NCI-H2227 (cell line): ENCODE results near the gene PI16.
"Not testable (repeated sequence)": the region's sequence is repeated elsewhere in the genome, so short reads cannot be mapped to it uniquely, and the experiment has no call there.

Source experiments
- DNase-seq: peaks from one replicate; lab custom pipeline; 2025; ENCODE audit not compliant: unreplicated experiment; lab: John Stamatoyannopoulos, UW

The PI16 gene

GRCh38 chr6:36973647-36974046 is 19.1 kb downstream of the PI16 start:
- no peak for DNase-seq

- no peak for DNase-seq
Measured at GRCh38 chr6:36975231-36976006, 20.9 kb downstream of the PI16 start.

DNA sequence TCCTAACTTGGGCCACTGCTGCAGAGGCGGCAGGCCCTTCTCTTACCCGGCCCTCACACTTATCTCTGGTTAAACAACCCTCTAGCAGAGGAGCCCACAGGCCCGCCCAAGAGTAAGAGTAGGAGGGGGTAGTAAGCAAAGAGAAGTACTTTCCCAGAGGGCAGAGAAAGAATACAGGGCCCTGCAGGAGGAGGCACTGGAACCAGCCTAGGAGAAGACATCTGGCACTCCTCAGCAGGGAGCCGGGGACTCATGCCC is 21.4 kb downstream of the PI16 start:
- DNase-seq: no peak

DNA sequence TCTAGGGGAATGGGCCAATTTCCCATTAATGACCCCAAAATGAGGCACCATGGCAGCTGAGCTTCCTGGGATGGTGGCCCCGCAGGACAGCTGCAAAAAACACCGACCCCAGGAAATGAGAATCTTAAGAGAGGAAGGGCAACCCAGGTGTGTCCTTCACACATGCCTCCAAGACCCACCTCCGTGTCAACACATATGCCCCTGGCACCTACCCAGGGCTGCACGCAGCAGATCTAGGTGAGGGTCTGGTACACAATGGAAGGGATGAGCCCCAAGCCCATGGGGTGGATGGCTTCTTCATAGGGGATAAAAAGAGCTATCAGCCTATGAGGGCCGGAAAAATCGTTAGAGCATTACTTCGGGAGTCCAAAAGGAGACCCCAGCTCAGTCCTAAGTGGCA is 22.0 kb downstream of the PI16 start:
- DNase-seq: no peak

- no peak for DNase-seq
Measured at GRCh38 chr6:36976931-36977330, 22.4 kb downstream of the PI16 start.

DNA sequence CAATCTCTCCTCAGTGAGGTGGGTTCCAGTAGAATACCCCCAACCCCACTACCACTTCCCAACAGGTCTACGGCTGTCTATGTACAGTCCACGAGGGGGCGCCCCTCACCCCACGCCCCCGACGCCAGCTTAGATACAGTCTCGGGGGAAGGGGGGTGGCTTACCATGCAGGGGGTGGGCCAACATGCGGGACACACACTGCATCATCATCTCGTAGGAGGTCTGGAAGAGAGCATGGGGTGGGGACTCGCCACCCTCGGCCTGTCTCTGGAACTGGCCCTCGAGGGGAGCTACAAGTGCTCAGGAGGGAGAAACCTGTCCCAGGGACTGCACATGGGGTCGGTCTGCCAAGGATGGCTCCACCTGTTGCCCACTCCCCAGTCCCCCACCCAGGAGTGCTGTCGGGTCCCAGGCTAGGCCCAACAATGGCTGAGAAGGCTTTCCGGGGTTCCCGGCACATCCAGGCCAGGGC is 23.0 kb downstream of the PI16 start:
- DNase-seq: peak; percentile 35

GRCh38 chr6:36978421-36979346 is 24.1 kb downstream of the PI16 start:
- DNase-seq: no peak

GRCh38 chr6:36979347-36979742 is 24.8 kb downstream of the PI16 start:
- peak; percentile 69 for DNase-seq

GRCh38 chr6:36980129-36980528 is 25.6 kb downstream of the PI16 start:
- no peak for DNase-seq

- no peak for DNase-seq
Measured at GRCh38 chr6:36980876-36981619, 26.5 kb downstream of the PI16 start.

- DNase-seq: no peak
Measured at GRCh38 chr6:36983538-36983937, 29.0 kb downstream of the PI16 start.

DNA sequence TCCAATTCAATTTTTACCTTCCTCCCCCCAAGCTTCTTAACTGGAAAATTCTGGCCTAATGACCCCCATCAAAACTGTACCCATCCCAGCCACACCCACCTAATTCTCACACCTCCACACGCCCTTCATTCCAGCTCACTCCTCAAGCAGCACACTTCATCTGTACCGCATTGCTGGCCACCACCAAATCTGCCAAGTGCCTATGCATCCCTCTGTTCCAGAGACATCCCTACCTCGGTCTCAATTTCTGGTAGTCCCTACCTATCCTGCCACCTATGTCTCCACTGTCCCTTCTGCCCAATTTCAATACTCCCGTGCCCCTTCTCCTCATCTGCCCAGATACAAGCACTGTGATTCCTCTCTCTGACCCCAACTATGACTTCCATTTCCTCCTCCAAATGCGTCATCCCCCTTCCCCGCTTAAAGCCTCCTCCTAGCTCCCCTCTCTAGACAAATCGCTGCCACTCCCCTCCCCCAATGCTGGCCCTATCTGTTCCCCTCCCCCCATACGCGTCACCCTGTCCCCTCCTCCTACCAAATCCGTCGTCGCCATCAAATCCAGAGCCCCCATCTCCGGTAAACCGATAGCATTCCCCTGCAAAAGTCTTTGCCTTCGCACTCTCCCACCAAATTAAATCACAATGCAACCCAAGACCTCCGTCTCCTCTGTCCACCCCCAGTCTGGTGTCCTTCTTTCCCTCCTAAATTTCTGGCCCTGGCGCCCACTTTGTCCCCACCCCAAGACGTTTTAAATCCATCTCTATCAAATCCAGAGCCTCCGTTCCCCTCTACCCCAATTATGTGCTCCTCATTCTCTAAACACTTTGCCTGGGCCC is 30.3 kb downstream of the PI16 start:
- DNase-seq: peak; percentile 73

- no peak for DNase-seq
Measured at GRCh38 chr6:36985417-36985807, 30.9 kb downstream of the PI16 start.

DNA sequence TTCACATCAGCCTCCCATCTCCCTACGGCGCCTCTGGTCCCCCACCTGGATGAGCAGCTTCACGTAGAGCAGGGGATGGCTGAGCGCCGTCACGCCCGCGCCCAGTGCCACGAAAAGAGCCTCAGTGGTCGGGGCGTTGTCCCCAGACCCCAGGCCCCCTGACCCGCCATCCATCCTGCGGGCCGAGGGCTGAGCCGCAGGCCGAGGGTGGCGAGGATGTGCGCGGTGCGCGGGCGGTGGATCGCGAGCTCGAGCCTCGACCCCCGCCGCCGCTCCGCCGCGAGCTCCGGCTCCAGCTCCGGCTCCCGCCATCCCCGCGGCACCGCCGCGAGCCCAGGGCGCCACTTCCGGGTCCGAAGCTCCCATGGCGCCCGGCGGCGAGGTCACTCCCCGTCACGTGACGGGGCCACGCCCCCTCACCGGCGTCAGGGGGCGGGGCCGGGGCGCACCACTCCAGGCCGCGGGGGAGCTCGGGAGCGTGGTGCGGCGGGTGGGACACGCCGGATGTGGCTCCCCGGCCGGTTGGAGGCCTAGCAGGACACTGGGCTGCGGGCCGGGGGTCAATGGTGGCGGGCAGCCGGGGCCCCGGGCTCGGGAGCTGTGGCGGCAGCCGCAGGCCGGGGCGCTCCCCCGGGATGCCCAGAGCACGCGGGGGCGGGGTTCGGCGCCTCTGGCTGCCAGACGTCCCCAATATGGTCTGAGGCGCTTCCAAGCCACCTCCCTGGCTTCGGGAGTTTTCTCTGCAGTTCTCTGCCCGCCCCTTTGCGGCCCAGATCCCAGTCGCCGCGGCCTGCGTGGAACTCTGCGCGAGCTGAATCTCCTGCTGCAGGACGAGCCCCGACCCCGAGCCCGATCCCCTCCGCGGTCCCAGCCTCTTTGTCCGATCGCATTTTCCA is 31.5 kb downstream of the PI16 start, which contains the start of gene MTCH1:
Gene MTCH1 (minus strand): TSS at position 389 of the 896 bp plus-strand sequence. CDS start 23 bp downstream, at position 366.
- peak; percentile 95 for DNase-seq

GRCh38 chr6:36986704-36987047 is 32.1 kb downstream of the PI16 start:
- DNase-seq: no peak

- no peak for DNase-seq
Measured at GRCh38 chr6:36989264-36989663, 34.7 kb downstream of the PI16 start.

DNA sequence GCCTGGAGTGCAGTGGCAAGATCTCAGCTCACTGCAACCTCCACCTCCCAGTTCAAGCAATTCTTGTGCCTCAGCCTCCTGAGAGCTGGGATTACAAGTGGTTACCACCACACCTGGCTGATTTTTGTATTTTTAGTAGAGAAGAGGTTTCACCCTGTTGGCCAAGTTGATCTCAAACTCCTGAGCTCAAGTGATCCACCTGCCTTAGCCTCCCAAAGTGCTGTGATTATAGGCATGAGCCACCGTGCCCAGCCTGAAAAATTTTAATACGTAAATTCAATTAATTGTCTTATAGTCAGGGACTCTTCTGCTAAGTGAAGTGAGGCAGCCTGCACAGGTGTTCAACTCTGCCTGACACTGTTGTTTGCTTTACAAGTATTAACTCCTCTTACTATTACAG is 35.9 kb downstream of the PI16 start:
- not testable (repeated sequence) for DNase-seq

DNA sequence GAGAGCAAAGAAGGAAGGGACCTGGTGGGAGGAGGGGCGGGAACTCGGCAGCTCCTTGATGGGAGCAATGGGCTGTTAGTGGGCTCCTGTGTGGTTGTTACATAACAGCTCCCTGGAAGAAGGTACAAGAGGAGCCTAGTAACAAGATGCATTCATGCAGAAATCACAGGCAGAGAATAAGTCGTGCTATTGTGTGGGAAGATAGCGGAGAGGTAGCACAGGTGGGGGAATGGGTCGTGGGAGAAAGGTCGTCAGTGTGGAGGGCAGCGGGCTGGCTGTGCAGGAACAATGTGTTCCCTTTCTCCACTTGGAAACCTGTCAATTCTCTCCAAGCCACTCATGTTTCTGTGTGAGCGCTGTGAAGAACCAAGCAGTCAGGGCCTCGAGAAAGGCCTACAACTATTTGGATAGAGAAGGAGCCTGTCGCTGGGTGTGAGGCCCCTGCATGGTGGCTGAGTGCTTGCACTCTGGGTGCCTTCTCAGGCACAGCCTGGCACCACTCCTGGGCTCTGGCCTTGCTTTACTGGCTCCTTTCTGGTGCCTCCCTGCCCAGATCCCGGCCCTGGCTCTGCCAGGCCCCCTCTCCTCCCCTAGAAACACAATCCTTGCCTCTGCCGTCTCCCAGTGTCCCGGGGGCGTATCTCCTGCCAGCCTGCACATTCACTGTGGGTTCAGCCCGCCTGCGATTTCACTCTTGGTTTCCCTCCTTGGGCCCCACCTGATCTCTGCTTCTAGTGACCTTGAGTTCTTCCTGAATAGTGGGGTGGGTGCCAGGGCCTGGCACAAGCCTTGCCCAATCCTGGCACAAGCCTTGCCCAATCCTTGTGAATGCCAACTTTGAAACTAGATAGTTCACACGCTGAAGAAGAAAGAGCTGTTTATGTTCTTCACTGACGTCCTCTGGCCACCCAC is 43.5 kb downstream of the PI16 start:
- DNase-seq: no peak

DNA sequence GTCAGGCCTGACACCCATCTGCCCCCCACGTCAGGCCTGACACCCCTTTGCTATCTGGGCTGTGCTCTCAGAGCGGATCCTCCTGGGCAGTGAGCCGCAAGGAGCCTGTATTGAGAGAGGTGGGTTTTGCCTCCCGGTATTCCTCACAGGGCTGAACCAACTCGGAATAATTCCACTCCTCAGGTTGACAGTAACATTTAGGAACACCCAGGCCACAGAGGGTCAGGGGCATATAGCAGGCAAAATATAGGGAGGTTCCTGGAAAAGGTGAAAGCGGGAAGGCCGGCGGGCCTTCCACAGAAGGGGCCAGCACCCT is 44.1 kb downstream of the PI16 start:
- DNase-seq: no peak
